GM21447 (cell line): ENCODE results near the gene WASHC2C.
"Not testable (repeated sequence)": the region's sequence is repeated elsewhere in the genome, so short reads cannot be mapped to it uniquely, and the experiment has no call there.

Source experiments
- ATAC-seq: cut with Tn5 transposase; IDR thresholded peaks from one replicate; pipeline ENCODE4 v1.9.1; 2021; ENCODE audit not compliant: unreplicated experiment

Gene WASHC2C, protein sequence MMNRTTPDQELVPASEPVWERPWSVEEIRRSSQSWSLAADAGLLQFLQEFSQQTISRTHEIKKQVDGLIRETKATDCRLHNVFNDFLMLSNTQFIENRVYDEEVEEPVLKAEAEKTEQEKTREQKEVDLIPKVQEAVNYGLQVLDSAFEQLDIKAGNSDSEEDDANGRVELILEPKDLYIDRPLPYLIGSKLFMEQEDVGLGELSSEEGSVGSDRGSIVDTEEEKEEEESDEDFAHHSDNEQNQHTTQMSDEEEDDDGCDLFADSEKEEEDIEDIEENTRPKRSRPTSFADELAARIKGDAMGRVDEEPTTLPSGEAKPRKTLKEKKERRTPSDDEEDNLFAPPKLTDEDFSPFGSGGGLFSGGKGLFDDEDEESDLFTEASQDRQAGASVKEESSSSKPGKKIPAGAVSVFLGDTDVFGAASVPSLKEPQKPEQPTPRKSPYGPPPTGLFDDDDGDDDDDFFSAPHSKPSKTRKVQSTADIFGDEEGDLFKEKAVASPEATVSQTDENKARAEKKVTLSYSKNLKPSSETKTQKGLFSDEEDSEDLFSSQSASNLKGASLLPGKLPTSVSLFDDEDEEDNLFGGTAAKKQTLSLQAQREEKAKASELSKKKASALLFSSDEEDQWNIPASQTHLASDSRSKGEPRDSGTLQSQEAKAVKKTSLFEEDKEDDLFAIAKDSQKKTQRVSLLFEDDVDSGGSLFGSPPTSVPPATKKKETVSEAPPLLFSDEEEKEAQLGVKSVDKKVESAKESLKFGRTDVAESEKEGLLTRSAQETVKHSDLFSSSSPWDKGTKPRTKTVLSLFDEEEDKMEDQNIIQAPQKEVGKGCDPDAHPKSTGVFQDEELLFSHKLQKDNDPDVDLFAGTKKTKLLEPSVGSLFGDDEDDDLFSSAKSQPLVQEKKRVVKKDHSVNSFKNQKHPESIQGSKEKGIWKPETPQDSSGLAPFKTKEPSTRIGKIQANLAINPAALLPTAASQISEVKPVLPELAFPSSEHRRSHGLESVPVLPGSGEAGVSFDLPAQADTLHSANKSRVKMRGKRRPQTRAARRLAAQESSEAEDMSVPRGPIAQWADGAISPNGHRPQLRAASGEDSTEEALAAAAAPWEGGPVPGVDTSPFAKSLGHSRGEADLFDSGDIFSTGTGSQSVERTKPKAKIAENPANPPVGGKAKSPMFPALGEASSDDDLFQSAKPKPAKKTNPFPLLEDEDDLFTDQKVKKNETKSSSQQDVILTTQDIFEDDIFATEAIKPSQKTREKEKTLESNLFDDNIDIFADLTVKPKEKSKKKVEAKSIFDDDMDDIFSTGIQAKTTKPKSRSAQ (N-terminal part only)

DNA sequence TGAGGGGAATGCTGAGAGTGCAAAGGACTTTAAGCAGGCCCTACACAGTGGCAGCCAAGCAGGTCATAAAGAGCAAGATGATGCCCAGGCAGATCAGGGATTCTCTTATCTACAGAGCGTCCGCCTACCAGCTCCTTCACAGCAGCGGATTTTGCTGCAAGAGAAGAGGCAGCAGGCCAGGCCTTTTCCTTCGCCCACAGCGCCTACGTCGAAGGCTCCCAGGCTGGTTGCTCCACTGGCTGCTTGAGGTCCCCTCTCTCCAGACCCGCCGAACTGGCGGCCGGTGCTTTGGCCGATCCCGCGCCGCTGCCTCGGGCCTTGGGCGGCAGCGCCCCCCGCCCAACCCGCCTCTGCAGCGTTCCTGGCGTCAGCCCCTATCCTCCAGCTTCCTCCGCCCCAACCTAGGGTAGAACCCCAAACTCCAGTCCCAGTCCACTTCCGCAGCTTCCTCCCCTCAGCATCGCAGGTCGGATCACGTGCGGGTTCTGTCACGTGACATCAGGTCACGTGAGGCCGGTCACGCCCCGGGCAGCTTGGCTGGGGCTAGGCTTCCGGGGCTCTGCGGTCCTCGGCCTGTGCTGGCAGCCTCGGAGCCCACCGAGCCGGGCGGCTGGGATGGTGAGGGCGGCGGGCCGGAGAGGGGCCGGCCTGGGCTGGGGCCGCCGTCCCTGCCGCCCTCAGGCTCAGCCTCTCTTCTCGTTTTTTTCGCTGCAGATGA lies at the start of gene WASHC2C:
TSS of gene WASHC2C (plus strand) at position 564 of the 718 bp plus-strand sequence. CDS start at position 616, 52 bp downstream.
- peak; percentile 97 for ATAC-seq

DNA sequence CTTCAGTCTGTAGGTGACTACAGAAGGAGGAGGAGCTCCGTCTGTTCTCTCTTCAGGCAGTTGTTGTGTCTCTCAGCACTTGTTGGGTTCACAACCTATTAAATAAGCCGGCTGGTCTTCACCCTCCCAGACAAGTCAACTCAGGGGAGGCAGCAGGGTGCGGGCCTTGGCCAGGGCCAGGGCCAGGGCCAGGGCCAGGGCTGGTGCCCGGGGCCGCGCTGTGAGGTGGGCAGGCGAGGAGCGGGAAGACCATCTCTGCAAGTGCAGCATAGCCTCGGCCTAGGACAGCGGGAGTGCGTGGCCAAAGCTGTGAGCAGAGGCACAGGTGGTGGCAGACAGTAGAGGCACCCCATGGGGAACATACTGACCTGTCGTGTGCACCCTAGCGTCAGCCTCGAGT lies 48.6 kb upstream of the WASHC2C start:
- not testable (repeated sequence) for ATAC-seq

DNA sequence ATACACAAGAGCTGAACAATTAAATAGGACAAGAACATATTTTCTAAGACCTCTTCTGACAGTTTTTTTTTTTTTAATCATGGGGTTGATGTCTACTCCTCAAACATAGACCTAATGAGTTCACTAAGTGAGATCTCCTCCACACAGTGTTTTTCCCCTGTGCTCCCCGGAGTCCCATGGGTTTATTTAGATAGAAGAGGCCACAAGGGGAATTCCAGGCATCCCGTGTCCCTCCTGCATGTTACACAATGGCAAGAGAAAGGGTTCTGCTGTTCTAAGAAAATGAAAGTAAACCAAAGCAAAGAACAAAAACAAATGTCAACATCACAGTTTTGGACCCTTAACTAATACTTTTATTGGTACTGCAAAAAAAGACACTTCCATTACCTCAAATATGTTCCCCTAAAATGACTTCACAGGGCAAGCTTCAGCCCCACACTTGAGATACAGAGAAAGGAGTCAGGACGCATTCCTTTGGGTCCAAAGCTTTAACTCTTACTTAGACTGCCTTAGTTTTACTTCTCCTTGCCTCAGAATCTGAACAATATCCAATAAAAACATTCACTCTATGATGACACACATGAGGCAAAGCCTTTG lies 16.8 kb upstream of the WASHC2C start:
- ATAC-seq = peak; percentile 95

DNA sequence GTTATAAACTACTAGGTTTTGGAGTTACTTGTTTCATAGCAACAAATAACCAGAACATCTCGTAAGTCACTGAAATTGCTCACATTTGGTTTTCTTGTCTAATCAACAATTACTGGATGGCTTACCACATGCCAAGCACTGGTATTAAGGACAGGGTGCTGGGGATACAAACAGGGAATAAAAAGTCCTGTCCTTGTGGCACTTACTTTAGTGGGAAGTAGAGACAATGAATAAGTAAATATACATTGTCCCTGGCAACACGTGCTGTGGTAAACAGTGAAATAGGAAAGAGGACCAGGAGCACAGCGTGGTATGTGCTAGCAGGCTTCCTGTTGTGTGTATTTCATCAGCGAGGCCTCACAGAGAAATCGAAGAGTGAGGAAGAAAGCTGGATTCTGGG lies 15.8 kb upstream of the WASHC2C start:
- not testable (repeated sequence) for ATAC-seq

DNA sequence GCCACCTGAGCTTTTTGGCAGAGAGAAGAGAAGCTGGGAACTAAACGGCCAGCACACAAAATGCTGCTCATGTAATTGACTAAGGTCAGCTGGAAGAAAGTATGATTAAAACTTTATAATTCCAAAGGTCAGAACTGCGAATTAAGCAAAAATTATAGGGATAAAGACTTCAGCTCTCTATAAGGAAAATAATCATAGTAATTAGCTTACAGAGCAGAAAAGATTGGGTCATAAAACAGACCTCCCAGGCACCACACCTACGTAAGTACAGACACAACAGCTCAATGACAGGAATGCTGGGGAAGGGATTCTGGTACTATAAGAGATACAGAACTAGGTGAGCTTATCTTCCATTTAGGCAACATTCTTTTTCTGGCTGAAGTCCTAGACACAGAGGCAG lies 10.0 kb upstream of the WASHC2C start:
- not testable (repeated sequence) for ATAC-seq

DNA sequence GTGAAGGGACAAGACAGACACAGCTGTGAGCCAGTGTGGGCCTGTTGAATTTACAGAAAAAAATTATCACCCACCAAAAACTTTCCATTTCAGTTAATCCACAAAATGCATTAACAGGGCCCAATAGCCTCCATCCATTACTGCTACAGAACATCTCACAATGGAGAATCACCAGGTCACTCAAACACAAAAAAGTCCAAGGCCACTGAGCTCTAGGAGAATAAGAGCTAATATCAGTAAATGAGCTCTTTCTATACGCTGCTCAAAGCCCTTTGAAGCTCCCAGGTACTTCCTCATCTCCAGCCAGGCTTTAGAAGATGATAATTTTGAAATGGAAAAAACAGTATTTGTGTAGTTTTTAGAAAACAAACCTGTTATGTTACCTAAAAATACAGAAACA lies 9.4 kb upstream of the WASHC2C start:
- ATAC-seq = not testable (repeated sequence)

DNA sequence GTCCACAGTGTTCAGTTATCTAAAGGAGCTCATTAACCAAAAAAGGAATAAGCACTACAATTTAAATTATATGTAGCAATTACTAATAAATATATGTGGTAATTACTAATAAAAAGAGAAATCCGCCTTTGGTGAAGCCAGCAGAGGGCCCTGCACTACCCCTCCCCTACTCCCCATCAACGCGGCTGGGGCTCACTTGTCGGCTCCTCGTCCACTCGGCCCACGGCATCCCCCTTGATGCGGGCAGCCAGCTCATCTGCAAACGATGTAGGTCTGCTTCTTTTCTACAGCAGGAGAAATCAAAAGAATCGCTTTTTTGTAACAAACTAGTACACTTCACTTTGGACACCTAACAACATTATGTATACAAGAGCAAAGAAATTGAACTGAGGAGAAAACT lies 5.6 kb upstream of the WASHC2C start:
- ATAC-seq = not testable (repeated sequence)

DNA sequence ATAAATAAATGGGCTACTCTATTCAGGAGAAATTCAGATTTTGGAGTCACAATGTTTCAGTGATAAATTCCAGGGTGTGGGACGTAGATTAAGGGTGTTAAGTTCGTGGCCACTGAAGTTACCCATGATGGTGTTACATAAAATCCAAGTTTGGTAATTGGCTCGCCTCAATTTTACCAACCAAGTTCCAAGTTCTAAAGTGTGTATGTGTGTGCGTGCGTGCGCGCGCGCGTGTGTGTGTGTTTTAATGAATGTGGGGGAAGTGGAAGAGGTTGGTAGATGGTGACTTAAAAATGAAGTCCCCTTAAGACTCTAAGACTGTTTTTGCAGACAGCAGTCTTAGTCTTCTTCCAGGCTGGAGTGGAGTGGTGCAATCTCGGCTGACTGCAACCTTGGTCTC lies 3.2 kb upstream of the WASHC2C start:
- ATAC-seq = not testable (repeated sequence)

DNA sequence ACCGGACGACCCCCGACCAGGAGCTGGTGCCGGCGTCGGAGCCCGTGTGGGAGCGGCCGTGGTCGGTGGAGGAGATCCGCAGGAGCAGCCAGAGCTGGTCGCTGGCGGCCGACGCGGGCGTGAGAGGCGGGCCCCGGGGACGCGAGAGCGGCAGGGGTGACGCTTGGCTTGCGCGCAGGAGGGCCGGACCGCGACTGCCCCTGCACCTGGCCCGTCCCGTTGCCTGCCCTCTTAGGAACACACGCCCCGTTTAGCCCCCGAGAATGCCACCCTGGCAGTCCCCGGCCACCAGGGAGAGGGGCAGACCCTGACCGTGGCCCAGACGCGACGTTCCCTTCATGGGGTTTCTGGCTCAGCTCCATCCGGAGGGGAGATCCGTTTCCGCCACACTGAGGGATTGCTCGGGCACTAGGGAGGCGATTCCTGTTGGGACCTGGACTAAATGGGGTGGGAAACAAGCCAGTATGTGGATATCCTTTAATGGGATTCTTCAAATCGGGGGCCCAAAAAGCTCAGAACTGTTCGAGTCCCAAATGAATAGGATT lies 427 bp downstream of the WASHC2C start:
- peak; percentile 46 for ATAC-seq

DNA sequence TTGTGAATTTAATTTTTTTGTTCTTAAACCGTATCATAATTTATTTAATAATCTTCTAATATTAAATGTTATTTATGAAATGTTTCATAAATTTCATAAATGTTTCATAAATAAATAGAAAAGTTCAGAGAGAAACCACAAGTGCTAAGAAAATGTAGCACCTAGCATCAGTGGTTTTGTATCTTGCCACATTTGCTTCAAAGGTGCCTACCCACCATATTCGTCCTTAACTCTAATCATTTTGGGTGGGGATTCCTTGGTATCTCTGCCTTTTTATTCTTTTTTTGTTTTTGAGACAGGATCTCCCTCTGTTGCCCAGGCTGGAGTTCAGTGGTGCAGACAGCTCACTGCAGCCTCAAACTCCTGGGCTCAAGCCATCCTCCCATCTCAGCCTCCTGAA lies 7.4 kb downstream of the WASHC2C start:
- not testable (repeated sequence) for ATAC-seq

DNA sequence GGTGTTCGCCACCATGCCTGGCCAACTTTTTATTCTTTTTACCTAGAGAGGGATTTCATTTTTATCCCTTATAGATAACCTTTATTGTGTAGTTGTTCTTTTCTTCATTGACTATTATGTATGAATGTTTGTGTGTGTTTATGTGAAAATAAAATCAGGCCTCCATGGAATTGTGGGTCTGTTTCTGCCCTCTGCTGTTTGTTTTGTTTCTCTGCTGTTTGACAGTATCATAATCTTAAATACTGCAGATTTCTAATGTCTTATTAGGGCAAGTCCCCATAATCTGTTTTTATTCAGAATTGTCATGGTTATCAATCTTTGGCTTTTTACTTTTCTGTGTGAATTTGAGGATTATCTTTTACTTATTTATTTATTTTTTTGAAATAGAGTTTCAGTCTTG lies 7.8 kb downstream of the WASHC2C start:
- ATAC-seq = not testable (repeated sequence)

DNA sequence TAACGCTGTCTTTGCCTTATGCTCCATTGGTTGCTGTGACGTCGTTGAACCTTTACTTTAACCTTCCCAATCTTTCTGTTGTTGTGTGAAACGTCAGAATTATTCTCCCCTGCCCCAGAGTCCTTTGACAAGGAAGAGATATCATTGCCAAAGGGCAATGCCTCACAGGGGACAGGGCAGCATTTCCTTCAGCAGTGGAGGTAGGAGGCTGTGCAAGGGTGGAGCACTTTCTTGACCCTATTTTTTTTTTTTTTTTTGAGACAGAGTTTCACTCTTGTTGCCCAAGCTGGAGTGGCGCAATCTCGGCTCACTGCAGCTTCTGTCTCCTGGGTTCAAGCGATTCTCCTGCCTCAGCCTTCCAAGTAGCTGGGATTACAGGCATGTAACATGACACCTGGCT lies 14.5 kb downstream of the WASHC2C start:
- ATAC-seq = not testable (repeated sequence)

DNA sequence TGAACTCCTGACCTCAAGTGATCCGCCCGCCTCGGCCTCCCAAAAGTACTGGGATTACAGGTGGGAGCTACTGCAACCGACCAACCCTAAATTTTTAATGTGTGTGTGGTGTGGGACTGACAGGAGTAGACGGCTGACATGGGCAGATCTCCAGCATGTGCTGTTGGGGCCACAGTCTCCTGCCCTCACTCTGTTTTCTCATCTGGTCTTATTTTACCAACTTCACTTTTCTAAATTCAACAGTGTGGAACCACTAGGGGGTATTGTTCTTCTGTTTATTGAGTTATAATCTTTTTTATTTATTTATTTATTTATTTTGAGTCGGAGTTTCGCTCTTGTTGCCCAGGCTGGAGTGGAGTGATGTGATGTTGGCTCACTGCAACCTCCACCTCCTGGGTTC lies 14.9 kb downstream of the WASHC2C start:
- not testable (repeated sequence) for ATAC-seq

DNA sequence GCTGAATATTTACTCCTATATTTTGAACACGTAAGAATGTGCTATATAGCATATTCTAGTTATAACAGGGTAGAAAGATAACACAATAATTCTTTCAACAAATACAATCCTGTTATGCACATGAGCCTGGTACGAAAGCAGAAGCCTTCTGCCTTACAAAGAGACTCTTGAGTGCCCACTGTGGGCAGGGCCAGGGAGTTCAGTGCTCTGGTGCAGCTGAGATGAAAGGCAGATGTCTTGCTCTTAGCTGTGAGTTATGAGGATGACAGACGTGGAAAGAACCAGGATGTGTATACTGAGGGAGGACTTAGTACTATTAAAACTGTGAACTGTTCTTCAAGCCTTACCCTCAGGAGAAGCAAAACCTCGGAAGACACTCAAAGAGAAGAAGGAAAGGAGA lies 24.1 kb downstream of the WASHC2C start:
- not testable (repeated sequence) for ATAC-seq

DNA sequence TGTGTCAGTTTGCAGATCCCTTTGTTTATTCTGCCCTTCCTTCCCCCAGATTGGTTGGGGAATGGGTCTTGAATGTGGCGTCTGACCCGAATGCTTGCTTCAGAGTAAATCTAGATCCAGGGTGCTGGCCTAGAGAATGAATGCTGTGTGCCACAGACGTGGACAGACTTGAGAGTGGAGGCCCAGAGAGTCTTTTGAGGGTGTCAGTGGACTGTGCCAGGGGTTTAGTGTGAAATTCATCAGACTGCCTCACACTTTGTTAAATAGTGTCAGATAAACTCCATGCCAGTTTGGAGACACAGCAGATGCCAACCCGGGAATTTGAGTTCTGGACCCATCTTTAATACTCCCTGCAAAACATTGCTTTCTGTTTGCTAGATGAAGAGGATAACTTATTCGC lies 25.1 kb downstream of the WASHC2C start:
- not testable (repeated sequence) for ATAC-seq

DNA sequence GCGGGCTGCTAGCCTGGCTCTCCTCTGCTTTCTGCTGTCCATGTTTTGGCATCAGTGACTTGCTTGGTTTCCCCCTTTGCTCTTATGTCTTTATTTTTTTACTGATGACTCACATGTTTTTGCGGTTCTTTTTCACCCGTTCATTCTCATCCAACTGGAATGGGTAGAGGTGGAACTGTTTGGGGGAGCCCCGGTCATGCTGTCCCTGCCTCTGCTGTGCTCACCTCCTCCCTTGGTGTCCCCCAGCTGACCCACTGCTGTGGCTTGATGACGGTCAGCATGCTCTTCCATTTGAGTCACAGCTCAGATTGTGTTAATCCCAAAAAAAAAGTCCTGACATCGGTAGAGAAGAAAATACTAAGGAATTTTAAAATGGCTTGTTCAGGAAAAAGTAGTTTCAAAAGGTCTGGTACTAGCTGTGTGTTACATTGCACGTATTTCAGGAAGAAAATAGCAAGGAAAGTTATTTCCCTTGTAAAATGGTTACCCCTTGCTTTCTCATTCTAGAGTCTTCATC lies 27.0 kb downstream of the WASHC2C start:
- ATAC-seq = not testable (repeated sequence)

DNA sequence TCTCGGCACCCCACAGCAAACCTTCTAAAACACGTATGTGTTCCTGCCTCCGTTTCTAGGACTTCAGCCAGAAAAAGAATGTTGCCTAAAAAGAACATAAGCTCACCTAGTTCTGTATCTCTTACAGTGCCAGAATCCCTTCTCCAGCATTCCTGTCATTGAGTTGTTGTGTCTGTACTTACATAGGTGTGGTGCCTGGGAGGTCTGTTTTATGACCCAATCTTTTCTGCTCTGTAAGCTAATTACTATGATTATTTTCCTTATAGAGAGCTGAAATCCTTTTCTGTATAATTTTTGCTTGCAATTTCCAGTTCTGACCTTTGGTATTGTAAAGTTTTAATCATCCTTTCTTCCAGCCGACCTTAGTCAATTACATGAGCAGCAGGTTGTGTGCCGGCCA lies 28.0 kb downstream of the WASHC2C start:
- not testable (repeated sequence) for ATAC-seq

DNA sequence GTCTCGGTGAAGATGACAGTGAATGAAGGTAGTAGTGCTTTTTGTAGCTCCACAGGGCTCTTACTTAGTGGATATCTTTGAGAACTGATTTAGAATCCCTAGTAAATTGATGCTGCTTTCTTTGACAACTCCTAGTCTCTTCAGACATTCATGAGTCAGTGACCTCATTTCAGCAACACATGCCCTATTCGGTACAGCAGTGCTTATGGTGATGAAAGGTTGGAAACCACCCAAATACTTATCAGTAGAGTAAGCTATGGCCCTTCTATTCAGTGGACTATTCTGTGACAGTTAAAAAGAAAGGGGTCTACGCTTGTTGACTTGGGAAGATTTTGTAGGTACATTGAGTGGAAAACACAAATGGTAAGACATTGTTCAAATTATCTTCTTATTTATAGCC lies 29.0 kb downstream of the WASHC2C start:
- ATAC-seq = not testable (repeated sequence)

DNA sequence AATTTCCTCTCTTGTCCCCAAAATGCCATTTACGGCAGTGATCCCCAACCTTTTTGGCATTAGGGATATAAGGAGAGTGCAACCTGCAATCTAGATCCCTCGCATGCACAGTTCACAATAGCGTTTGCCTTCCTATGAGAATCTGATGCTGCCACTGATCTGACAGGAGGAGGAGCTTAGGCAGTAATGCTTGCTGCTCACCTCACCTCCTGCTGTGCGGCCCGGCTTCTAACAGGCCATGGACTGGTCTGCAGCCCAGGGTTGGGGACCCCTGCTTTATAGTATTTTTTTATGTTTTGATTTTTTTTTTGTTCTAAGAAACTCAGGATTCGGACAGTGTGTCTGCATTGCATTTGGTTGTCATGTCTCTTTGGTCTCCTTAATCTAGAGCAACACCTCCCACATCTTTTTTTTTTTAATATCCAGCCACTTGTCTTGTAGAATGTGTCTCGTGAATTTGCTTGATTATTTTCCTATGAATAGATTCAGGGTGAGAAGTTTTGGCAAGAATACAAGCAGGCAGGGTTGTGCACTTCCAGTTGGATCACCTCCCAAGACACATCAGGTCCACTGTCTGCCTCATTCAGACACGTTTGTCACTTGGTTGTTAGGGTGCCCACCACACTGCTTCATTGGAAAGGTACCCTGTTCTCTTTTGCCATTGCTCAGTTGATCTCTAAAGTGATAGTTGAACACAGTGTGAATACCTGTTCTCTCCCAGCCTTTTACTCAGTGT lies 30.8 kb downstream of the WASHC2C start:
- ATAC-seq = not testable (repeated sequence)
